ENCODE results near the gene CCDC137. TPM values are rescaled to one million over a fixed set of nuclear protein-coding genes. Genes with fewer than 3 reads are reported as not detected.

Gene CCDC137
- total and polyA plus RNA-seq, 2 of the 13 experiments (the other 11 are each of a cell fraction or from before 2014, with no cell fraction given), result 14.6 to 39.1 TPM

GRCh38 chr17:81667754-81668153 is 1.2 kb downstream of the CCDC137 start (continued):
- TF ChIP-seq ZNF260 (CRISPR knock-in tag; IDR thresholded peaks at IDR 0.05; ENCODE audit: borderline replicate concordance, low read depth) (no peak), SNAPC2 (CRISPR knock-in tag; IDR thresholded peaks at IDR 0.05) (no peak), ARNT2 (CRISPR knock-in tag; IDR thresholded peaks at IDR 0.05; ENCODE audit: low read depth) (0 out of 2 replicates have a peak, but pooled peaks have one; percentile 37), ZNF615 (CRISPR knock-in tag; IDR thresholded peaks at IDR 0.05; ENCODE audit: borderline replicate concordance) (no peak), SCMH1 (CRISPR knock-in tag; IDR thresholded peaks at IDR 0.05; ENCODE audit: borderline replicate concordance) (no peak), GABPB1 (CRISPR knock-in tag; IDR thresholded peaks at IDR 0.05) (no peak), CTCF (CRISPR knock-in tag; IDR thresholded peaks at IDR 0.05) (peak; percentile 64), GRHL1 (CRISPR knock-in tag; conservative IDR thresholded peaks at IDR 0.05) (no peak), PAXIP1 (CRISPR knock-in tag; conservative IDR thresholded peaks at IDR 0.05) (no peak), ZNF567 (CRISPR knock-in tag; IDR thresholded peaks at IDR 0.05; ENCODE audit: borderline replicate concordance) (no peak), ZSCAN29 (CRISPR knock-in tag; conservative IDR thresholded peaks at IDR 0.05) (no peak), GLI4 (CRISPR knock-in tag; IDR thresholded peaks at IDR 0.05; ENCODE audit: borderline replicate concordance) (no peak), NBN (conservative IDR thresholded peaks at IDR 0.05) (no peak), ESRRA (CRISPR knock-in tag; IDR thresholded peaks at IDR 0.05; ENCODE audit: low read depth) (no peak), PLSCR1 (CRISPR knock-in tag; IDR thresholded peaks at IDR 0.05; ENCODE audit: borderline replicate concordance) (no peak), ZXDC (CRISPR knock-in tag; IDR thresholded peaks at IDR 0.05) (0 out of 2 replicates have a peak, but pooled peaks have one; percentile 12), PRPF4 (IDR thresholded peaks at IDR 0.05; ENCODE audit: low read depth, low read length, poor library complexity, severe bottlenecking) (peak; percentile 42), ZFP37 (CRISPR knock-in tag; IDR thresholded peaks at IDR 0.05; ENCODE audit: borderline replicate concordance) (no peak), NONO (IDR thresholded peaks at IDR 0.05) (no peak), NONO (CRISPR knock-in tag; conservative IDR thresholded peaks at IDR 0.05) (no peak)
